GM19397 (cell line): ENCODE measurements around the gene PHKA1.
"Not testable (repeated sequence)": the region's sequence is repeated elsewhere in the genome, so short reads cannot be mapped to it uniquely, and the experiment has no call there.

Source experiments
- ATAC-seq: cut with Tn5 transposase; IDR thresholded peaks from one replicate; pipeline ENCODE4 v1.9.1; 2021; ENCODE audit warnings: mild to moderate bottlenecking, moderate library complexity; ENCODE audit not compliant: unreplicated experiment

PHKA1 gene

GRCh38 chrX:72573158-72573511, 141.0 kb downstream of the PHKA1 start:
- peak; percentile 19 for ATAC-seq

DNA sequence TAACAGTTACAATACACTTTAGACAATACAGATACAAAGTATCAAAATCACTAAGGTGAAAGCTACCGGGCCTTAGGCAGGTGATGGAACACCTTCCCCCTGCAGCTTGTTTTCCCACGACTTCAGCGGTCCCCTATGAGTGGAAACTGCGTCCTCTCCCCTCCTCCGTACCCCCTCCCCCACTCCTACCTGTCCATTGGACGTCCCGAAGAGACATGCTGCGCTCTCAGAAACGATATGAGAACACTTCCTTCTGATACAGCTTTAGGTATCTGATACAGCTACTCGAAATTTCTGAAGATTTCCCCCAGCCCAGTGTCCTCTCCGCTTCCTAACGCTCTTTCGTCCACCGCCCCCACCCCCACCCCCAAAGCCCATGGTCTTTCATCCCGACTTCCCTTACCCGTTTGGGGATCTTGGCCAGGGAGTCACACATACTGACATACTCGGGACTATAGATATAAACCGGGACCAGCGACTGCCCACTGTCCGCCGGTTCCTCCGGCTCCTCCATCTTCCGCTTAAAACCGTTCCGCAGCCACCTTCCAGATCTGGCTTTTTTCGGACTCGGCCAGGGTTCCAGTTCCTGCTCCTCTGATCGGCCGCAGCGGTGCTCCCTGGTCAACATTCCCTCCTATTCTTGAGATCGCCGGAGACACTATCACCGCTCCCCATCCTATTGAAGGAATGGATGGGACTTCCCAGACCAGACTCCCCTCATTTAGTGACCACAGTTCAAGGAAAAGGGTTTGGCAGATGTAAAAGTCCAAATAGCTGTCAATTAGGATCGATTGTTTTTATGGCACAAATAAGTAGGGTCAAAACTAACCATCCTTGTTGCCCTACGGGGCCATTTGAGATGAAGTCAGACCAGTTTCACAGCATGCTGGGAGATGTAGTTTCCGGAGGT, 141.6 kb downstream of the PHKA1 start, which contains the start of gene HDAC8:
HDAC8 (minus strand) TSS at position 596 of the 910 bp plus-strand sequence; CDS start at position 514, 82 bp downstream.
- peak; percentile 96 for ATAC-seq

DNA sequence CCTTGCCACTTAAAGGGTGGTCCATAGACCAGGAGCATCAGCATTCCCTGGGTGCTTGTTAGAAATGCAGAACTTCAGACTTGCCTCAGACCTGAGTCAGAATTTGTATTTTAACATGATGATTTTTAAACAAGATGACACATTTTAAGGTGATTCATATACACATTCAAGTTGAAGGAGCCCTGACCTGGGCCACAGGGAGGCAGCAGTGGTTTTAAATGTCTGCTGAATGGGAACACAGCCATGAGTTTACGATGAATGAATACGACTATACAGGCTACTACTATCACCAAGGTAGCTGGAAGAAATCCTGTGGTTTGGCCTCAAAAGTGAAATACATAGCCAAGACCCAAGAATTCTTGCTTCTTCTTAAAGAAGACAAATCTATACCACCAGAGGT, 144.3 kb downstream of the PHKA1 start:
- no peak for ATAC-seq

- ATAC-seq = no peak
These were observed 145.6 kb downstream of the PHKA1 start for GRCh38 chrX:72568406-72569092.

DNA sequence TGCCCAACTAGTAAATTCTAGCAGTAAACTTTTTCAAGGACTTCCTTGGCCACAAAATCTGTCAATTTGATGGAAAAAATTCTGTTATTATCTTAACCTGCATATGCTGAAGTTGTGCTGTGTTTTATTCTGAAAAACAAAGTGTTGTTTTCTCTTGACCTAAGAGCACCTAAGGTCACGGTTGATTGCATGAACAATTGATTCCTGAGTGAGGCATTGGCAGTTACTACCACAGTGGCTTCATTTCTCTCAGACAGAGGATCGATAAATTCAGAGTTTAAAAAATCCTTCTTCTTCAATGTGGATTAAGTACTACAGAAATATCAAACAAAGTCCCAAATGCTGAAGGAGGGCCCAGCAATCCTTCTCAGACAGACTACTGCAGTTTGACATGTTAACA, 147.7 kb downstream of the PHKA1 start:
- ATAC-seq = no peak

DNA sequence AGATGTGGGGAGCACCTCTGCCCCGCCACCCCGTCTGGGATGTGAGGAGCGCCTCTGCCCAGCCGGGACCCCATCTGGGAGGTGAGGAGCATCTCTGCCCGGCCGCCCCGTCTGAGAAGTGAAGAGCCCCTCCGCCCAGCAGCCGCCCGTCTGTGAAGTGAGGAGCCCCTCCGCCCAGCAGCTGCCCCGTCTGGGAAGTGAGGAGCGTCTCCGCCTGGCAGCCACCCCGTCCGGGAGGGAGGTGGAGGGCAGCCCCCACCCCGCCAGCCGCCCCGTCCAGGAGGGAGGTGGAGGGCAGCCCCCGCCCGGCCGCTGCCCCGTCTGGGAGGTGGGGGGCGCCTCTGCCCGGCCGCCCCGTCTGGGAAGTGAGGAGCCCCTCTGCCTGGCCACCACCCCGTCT, 154.5 kb downstream of the PHKA1 start:
- ATAC-seq = not testable (repeated sequence)

DNA sequence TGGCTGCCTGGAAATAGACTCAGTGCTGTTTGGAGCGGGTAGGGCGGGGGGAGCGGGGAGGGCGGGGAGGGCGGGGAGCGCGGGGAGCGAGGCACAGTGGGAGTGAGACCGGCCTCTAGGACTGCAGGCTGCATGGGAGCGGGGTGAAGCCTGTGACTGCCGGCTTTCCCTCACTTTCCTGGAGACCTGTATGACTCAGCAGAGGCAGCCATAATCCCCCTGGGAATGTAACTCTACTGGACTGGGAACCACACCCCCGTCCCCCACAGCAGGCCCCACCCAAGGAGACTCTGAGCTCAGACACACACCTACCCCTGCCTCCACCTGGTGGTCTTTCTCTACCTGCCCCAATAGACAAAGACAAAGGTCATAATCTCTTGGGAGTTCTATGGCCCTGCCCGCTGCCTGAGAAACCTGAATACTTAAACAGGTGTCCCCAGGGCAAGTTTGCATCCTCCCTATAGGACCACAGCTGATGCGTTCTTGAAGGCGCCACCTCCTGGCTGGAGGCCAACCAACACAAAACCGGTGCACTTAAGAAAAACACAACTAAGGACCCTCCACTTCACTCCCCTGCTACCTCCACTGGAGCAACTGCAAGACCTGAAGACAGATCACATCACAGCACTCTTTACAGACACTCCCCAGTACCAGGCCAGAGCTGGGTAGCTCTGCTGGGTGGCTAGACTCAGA, 159.5 kb downstream of the PHKA1 start:
- no peak for ATAC-seq

- ATAC-seq = not testable (repeated sequence)
These were observed 161.7 kb downstream of the PHKA1 start for GRCh38 chrX:72552443-72552842.

DNA sequence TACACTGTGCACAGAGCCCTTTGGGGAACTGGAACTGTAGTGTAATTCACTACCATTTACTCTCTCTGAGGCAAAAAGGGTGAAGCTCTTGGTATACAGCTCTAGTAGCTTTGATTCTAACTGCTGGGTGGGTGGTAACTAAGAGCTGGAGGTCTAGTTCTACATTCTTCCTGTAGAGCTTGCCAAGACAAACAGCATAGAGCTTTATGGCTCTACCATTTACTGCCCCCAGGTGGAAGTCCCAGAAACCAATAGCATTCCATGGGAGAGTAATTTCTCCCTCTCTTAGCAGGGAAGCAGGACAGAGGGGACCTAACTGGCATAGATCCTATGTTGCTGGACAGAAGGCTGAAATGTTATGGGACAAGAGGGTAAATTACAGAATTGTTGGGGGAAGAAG, 168.1 kb downstream of the PHKA1 start:
- no peak for ATAC-seq

DNA sequence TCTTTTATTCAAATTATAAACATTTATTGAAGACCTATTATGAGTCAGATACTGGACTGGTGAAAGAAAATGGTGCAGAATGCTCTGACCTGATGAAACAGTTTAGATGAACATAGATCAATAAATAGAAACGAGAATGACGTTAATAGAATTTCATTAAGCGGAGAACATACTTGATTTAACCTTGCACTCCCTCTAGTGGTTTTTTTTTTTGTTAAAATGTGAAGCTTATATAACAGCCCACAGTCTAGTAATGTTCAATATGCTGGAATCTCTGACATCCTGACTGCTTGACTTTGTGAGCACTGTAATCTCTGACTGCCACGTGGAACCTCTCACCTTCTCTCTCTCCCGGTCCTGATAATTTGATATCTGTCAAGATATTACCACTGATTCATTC, 173.8 kb downstream of the PHKA1 start:
- no peak for ATAC-seq

GRCh38 chrX:72539822-72540221, 174.3 kb downstream of the PHKA1 start:
- no peak for ATAC-seq

GRCh38 chrX:72536542-72536941, 177.6 kb downstream of the PHKA1 start:
- no peak for ATAC-seq

DNA sequence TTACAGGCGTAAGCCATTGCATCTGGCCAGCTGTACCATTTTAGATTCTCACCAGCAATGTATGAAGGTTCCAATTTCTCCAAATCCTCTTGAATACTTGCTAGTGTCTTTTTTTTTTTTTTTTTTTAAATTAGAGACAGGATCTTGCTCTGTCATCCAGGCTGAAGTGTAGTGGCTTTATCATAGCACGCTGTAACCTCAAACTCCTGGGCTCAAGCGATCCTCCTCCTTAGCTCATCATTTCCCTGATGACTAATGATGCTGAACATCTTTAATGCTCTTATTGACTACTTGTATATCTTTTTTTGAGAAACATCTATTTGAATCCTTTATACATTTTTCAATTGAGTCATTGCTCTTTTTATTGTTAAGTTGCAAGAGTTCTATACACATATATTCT, 181.7 kb downstream of the PHKA1 start:
- no peak for ATAC-seq
